Stimulated activated CD8-positive, alpha-beta memory T cell treated with anti-CD3 and anti-CD28 coated beads, Interleukin-12 subunit alpha, Interleukin-12 subunit beta, amount 100 ng/mL, for 24 hours (primary cell): ENCODE results near the gene PIP5KL1.
A peak's percentile ranks its signal among the peaks of the same experiment; 100 is the strongest.

Source experiments
- DNase-seq: peaks from one replicate; pipeline ENCODE4 v3.0.0-alpha.2; 2020; ENCODE audit errors: extremely low read depth

The PIP5KL1 gene

DNA sequence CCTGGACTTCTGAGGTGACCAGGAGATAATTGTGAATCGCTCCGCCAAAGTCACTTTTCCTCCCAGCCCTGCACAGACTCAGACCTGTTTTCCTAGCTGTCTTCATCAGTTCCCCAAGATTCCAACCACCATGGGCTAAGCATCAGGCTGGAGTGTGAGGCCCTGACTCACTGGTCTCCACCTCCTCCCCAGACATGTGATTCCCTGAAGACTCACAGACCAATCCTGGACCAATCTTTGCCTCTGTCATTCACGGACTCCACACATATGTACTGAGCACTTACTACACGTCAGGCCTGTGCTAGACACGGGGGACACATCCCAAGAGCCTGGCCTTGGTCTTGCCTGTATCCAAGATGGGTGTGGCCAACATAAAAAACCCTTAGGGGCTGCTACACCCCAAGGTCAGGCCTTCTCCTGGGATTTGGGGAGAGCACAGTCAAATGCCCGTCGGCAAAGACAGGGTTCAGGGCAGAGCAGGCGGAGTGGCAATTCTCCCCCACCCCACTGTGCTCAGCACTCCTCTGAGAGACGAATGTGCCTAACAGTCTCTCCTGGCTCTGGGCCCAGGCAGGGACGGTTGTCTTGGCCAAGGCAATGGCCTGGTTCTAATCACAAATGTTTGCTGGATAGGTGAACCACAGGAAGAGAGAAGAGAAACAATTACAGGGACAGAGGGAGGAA is 38.3 kb upstream of the PIP5KL1 start:
- DNase-seq = no peak

DNA sequence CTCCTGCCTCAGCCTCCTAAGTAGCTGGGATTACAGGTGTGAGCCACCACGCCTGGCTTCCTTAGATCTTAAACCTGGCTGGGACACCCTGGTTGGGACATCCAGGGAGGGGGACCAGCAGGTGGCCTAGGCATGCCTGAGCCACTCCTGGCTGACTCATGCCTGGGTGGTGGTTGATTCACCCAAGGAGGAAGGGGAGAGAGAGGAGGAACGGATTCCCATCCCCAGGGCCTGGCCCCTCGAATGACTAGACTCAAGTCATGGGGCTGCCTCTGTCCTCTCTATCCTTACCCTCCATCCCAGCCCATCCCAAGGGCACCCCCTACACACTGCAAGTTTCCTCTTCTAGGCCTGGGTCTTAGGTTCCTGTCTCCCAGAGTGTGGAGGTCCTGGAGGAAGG is 37.5 kb upstream of the PIP5KL1 start:
- no peak for DNase-seq

DNA sequence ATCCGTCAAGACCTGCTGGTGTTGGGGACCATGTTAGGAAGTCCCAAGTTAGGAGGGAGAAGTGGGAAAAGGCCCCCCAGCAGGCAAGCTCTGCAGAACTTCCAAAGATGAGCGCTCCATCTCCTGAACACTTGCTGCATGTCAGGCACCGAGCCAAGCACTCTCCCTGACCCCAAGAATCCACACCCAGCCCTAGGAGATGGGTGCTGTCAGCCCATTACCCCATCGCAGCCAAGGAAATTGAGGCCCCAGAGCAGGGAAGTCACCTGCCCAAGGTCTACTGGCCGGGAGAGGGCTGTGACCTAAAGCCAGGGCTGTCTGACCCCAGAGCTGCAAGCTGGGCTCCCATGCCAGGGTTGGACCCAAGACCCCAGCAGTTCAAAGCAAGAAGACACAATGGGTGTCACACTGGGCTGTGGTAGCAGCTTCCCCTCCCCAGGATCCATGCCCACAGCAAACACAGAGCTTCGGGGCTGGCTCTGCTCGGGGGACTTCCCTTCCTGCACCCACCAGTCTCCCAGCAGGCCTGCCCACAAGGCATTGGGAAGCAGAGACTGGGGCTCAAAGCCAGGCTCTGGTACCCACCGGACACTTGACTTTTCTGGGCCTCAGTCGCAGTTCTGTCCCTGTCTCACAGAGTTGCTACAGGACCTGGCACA is 36.7 kb upstream of the PIP5KL1 start:
- no peak for DNase-seq

DNA sequence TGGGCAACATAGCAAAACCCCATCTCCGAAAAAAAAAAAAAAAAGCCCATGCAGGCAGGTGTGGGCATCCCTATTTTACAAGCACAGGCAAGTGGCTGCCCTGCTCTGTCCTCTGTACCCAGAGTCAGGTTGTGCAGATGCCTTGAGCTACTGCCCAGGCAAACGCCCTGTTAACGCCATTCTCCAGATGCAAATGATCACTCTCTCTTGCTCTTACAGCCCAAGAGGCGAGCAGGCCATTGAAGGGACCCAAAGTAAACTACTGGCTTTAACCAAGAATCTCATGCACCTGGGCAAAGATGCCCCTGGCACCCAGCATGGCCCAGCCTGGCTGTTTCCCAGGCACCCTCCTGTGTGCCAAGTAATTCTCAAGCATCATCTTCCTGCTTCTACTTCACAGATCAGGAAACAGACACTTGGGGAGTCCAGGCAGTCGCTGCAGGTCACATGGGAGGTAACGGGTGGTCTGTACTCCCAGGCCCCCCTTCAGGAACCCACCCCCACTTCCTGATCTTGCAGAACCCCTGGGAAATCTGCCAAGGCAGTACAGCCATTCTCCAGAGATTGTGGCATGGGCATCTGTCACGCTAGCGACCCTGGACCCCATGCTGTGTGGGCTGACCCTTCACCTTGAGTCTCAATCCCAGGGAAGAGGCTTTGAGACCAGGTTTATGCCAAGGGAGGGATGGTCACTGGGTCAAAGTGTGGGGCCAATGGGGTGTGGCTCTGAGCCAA is 36.0 kb upstream of the PIP5KL1 start:
- no peak for DNase-seq

DNA sequence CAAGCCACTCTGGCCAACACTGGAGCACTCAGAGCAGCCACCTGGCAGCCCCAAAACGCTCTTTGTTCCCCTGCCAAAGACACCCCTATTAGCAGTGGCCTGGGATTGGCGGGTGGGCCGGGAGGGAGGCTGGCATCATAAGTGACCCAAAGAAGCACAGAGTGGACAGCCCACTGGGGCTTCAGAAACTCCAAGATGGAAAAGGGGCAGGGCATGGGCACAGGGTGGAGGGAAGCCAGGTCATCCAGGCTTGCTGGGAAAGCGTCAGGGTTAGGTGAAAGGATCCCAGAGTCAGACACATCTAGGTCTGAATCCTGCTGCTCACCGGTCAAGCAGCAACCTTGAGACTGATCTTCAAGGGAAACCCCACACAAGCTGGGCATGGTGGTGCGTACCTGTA is 35.4 kb upstream of the PIP5KL1 start:
- no peak for DNase-seq

DNA sequence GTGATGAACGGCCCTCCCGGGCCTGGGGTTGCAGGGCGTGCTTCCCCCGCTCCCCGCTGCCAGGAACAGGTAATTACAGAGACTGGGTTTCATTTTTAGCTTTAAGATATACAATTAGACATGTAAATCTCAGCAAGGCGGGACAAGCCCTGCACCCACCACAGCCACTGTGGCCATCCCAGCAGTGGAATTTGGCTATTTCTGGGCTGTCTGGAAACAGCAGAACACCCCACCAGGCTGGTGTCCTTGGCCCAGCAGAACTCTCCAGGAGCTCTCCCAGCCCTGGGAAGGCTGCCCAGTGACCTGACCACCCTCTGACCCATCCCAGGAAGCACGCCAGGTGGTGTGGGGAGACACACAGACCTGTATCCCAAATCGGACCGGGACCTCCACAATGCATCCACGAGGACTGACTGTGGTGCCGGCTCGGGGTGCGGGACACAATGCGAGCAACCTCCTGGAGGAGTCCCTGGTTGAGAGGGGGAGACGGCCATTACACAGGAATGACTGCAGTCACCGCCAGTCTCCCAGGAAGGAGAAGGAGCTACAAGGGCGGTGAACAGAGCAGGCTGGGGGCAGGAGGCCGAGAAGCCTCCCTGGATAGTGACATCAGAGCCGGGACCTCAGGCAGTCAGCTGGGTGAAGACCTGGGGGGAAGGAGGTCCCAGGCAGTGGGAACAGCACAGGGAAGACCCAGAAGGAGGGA is 32.9 kb upstream of the PIP5KL1 start:
- no peak for DNase-seq

DNA sequence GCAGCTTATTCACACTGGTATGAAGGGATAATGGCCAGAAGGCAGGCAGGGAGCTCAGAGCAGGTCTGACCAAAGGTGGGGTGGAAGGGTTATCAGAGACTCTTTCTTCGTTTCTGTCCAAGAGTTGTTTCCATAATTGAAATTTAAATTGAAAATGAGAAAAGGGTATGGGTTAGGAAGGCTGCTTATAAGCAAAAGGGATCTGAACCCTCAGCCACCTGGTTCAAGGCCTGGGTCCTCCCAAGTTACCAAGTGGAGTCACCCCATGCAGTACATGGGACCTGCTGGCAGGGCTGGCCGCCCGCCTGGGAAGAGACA is 32.4 kb upstream of the PIP5KL1 start:
- no peak for DNase-seq

DNA sequence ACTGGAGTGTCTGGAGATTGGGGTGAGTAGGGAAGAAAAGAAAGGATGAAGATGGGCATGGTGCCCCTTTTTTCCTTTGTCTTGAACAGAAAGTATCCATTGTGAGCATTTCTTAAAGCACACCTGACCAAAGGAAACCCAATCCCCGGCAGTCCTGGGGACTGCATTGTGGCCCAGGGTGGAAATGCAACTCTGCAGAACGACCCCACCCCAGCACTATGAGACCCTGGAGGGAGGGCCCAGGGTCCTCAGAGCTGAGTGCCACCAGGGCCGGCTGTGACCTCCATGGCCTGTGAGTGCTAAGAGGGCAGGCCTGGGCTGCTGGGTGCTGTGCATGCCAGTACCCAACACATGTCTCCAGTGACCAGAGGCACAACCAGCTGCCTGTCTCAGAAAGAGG is 31.7 kb upstream of the PIP5KL1 start:
- no peak for DNase-seq

DNA sequence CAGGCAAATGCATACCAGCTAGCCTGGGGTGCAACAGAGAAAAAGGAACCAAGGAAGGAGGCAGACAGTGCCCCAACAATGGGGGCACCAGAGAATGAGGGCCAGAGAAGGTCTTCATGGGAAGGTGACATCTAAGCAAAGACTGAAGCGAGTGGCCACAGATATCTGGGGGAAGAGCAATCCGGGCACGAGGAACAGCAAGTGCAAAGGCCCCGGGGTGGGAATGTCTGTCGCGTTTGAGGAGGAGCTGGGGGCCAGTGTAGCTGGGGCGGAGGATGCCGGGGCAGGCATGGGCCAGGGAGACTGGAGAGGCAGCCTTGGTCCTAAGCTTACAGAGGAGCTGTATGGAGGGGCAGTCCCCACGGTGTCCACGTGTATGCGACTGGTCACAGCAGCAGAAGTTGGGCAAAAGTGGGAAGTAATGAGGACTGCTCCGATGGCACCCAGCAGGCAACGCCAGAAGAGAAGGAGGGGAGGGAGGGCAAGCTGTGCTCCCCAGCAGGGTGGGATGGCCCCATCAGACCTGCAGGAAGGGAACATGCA is 31.1 kb upstream of the PIP5KL1 start:
- DNase-seq = no peak

DNA sequence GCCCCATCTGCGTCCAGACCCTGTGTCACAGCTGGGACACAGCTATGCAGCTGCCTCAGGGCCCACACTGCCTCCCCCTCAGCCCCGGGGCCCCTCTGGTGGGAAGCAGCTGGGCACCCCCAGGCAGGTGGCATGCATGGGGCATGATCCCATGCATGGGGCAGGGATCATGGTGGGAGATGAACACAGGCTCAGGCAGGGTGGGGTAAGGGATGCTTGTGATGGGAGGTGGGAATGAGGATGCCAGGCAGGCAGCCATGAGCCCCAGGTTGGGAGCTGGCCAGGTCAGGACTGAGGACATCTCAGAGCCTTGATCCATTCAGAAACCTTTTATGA is 30.5 kb upstream of the PIP5KL1 start:
- DNase-seq = no peak

DNA sequence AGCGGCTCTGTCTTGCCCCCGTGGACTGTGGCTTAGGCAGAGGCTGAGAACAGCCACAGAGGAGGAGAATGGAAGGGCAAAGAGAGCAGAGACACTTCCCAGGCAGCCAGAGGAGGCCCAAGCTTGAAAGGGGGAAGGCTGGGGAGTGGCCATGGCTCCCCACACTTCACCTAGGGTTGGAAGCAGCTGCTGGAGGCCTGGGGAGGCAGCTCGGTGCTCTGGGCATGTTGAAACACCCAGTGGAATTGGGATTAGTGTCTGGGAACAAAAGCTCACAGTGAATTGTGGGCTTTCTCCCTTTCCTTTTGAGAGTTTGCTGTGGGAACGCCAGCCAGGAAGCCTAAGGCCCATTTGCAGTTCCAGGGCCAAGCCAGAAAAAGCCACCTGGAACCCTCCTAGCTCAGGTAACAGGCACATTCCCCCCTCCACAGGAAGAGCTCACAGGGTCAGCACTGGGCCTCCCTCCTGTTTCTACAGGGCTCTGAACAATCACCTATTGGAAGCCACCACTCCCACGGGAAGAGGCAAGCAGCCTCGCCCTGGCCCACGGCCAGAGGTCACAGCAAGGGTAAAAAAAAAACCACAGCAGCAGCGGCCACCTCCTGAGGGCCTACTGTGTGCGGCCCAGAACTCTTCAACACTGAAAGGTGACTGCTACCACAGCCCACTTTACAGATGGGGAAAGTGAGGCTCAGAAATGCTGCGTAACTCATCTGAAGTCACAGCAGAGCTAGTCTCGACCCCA is 30.0 kb upstream of the PIP5KL1 start:
- DNase-seq = no peak

DNA sequence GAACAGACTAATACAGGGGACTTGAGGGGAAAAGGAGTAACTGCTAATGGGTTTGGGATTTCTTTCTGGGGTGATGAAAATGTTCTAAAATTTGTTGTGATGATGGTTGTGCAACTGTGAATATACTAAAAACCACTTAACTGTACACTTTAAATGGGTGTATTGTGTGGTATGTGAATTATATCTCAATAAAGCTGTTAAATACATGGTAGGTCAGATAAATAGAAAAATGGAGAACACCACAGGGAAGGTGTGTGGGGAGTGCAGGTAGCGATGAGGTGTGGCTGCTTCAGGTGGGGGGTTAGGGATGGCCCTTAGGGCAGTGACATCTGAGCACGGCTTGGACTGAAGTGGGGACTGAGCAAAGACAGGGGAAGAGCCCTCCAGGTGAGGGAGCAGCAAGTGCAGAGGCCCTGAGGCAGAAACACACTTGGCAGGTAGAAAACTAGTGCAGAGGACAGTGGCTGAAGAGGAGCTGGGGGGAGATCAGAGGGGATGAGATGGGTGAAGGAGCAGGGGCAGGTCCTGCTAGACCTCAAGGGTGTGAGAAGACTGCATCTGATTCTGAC is 29.3 kb upstream of the PIP5KL1 start:
- DNase-seq = no peak

DNA sequence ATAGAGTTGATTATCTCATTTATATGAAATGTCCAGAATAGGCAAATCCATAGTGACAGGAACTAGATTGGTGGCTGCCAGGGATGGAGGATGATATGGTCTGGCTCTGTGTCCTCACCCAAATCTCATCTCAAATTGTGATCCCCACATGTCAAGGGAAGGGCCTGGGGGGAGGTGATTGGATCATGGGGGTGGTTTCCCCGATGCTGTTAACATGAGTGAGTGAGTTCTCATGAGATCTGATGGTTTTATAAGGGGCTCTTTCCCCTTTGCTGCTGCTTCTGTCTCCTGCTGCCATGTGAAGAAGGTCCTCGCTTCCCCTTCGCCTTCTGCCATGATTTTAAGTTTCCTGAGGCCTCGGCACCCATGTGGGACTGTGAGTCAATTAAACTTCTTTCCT is 28.8 kb upstream of the PIP5KL1 start:
- no peak for DNase-seq

DNA sequence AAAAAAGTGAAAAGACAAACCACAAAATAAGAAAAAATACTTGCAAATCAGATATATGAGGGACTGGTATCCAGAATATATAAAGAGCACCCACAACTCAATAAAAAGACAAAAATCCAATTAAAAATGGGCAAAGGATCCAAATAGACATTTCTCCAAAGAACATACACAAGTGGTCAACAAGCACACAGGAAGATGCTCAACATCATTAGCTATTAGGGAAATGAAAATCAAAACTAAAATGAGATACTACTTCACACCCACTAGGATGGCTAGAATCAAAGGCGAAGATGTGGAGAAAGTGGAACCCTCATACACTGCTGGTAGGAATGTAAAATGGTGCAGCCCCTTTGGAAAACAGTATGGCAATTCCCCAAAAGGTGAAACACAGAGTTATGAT is 28.2 kb upstream of the PIP5KL1 start:
- no peak for DNase-seq

DNA sequence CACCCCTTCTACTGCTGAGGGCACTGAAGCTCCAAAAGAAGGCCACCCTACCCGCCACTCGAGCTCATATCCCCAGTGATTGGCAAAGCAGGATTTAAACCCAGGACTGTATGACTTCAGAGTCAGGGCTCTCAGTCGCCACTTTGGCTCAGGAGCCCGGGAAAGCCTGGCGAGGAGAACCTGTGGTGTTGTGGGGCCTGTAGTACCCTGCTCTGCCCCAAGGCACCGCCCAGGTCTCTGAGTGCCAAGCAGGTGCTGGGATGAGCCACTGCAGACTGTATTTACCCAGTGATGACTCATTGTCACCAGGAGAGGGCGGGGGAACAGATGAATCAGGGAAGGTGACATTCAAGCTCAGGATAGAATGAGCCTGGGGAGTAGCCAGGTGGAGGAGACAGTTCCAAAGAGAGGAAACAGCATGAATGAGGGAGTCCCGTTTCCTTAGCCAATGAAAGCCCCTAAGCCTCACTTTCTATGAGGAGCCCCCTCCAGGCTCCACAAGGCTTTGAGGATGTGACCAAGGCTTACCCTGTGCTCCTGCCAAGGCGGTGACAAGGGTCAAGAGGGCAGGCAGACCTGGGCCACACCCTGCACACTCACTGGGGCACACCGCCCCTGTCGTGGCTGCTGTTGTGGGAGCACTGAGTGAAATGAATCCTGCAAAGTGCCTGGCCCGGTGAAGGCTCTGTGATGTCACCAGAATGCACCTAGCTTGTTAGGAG is 24.9 kb upstream of the PIP5KL1 start:
- DNase-seq = peak; percentile 61

DNA sequence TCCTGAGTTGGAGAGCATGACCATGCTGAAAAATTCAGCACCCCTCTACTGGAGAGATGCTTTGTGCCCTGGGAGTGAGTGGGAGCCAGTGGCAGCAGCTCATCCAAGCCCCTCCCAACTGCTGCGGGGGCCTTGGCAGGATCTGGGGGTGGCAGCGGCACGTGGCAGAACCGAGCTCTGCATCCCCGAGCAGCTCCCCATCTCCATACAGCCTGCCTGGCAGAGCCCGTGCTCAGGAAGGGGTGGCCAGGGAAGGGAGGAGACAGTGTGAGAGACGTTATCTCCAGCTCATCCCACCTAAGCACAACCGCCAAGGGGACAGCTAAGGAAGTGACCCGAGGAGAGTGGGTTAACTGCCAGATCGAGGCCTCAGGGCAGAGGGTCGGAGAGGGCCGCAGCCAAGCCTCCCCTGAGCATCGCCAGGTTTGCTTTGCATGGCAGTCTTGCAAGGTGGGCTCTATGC is 24.3 kb upstream of the PIP5KL1 start:
- no peak for DNase-seq

DNA sequence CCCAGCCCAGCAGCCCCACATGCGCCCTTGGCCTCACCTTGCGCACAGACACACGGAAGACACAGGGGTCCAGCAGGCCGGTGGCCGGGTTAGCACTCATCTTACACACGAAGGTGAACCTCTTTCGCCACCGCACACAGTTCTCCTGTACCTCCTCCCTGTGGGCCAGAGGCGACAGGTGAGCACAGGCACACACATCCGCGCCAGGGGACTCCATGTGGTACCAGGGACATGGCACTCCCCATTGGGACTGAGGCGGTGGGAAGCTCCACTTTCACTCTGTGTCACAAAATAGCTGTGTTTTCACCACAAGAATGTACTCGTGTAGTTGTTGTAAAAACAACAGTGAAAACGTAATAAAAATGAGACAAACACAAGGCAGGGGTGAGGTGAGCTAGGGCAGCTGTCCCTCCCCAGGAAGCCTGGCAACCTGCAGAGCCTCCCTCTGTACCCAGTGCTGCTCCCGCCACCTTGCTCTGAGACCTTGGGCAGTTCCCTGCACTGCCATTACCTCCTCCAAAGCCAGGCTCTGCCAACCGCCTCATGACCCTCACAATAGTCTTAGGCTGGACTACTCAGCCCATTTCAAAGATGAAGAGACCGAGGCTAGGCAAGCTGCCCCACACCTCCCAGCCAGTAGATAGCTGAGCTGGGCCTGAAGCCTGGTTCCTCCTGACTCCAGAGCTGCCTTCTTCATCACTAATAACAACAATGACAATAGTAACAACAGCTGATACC is 23.4 kb upstream of the PIP5KL1 start:
- DNase-seq = no peak

DNA sequence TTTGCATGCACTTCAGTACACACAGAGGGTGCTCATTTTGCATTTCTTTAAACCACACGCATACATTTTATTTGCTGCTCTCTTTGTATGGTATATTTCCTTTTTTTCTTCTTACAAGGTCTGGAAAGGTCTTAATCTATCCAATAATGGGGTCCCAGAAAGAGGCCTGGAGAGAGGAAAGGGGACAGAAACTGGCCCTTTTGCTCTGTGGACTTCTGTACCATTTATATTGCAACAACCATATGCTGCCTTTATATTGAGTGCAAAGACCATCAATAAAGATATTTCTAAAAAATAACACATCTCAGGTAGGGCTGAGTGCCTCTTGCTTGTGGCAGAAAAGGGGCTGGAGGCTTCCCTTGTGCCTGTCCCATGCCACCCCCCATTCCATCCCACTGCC is 22.6 kb upstream of the PIP5KL1 start:
- DNase-seq = no peak

DNA sequence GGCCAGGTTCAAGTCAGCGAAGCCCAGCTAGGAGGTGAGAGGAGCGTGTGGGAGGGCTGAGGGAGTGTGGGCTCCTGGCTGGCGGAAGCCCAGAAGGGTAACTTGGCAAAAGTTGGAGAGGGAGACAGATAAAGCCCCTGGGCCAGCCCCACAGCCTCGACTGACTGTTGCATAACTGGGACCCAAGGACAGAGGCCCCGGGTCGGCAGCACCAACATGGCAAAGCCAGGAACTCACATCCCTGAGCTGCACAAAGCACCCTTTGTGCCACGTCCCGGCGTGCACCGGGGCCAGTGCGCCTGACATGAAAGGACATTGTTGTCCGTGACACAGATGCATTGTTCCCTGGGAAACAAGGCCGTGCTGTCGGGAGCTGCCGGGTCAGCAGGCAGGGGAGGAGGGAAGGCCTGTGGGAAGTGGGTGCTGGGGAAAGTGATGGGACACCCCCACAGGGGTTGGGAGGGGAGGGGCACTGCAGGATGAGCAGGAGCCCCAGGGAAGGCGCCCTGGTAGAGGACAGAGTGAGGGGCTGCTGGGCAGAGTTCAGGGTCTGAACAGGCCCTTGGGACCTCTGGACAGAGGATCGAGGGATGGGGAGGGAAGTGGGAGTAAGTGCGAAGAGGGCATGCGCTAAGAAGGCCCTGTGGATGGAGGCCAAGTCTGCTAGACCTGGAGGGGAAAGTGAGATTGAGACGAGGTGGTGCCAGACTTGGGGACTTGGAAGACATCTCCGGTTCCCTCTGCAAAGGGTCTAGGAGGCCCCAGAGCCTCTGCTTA is 20.1 kb upstream of the PIP5KL1 start:
- no peak for DNase-seq
